Activated naive CD4-positive, alpha-beta T cell treated with Interleukin-2 at 50 U/mL for 16 hours (primary cell): ENCODE data around the gene SMG5.

ENCODE experiments used
- DNase-seq: peaks from one replicate; pipeline ENCODE4 v3.0.0-alpha.2; 2020

Gene SMG5

DNA sequence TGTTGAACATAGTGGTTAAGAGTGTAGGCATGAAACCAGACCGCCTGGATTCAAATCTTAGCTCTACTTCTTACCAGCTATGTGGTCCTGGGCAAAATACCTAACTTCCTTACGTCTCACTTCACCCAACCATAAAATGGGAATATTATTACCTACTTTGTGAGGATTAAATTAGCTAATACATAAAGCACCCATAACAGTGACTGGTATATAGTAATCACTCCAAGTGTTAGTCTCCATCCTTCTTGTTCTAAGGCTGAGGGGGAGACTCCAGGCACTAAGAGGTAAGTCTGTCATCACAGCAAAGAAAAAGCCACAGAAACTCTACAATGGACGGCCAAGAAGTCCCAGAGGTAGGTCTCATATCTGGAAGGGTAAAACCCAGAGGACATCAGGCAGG, 2.8 kb downstream of the SMG5 start:
- DNase-seq: no peak

GRCh38 chr1:156276966-156277381, 5.7 kb downstream of the SMG5 start:
- DNase-seq: no peak

GRCh38 chr1:156276532-156276931, 6.1 kb downstream of the SMG5 start:
- no peak for DNase-seq

GRCh38 chr1:156270314-156270713, 12.3 kb downstream of the SMG5 start:
- no peak for DNase-seq

DNA sequence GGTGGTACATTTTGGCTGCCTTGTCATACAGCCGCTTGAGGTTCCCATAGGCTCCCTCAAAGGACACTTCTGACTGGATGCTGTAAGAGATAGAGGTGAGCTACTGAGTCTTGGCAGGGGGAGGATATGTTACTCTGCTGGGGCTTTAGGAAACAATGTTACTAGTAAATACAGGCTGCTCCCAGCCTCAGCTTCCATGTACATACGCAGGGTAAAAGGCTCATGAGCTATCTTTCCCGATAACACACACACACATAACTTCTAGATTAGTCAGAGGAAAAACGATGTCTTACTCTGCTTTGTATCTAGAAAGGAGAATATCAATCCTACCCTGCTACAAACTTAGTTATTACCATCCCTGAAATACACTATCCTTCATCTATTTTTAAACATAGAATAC, 14.3 kb downstream of the SMG5 start:
- DNase-seq: no peak

GRCh38 chr1:156266051-156266450, 16.6 kb downstream of the SMG5 start:
- DNase-seq: no peak

GRCh38 chr1:156263288-156263655, 19.4 kb downstream of the SMG5 start:
- DNase-seq: no peak

DNA sequence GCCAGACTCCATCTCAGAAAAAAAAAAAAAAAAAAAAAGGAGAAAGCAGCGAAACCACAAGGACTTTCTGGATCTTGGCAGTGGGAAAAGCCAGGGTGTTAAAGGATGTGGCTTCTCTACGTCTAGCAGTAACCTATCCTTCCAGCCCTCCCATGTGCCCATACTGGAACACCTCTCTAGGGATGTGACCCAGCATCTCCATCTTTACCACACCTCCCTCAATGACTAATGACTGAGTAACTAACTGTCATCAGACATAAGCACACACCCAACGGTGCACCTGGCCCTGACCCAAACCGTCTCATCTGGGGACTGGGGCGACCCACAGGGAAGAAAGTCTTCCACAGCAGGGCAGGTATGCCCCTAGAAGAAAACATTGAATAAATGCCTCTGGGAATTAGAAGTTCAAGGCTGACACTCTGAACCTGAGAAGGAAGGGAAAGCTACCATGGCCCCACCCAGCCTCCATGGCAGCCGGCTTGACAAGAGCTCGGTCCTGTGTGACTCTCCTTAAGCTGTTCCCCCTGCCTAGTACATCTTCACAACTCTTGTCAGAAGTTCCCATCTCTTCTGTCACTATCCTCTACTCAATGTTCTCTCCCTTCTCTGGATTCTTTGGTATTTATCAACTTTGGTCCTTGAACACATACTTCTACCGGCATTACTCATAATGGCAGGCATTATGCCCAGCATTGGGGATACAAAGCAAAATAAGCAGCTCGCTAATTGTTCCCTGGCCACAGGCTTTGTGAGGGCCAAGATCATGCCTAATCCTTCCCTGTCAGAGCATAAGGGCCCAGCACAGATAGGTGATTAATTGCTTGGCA, 20.0 kb downstream of the SMG5 start:
- DNase-seq: no peak

- DNase-seq: no peak
These were observed 21.7 kb downstream of the SMG5 start for GRCh38 chr1:156260896-156261295.

GRCh38 chr1:156259805-156260204, 22.8 kb downstream of the SMG5 start:
- DNase-seq: no peak

DNA sequence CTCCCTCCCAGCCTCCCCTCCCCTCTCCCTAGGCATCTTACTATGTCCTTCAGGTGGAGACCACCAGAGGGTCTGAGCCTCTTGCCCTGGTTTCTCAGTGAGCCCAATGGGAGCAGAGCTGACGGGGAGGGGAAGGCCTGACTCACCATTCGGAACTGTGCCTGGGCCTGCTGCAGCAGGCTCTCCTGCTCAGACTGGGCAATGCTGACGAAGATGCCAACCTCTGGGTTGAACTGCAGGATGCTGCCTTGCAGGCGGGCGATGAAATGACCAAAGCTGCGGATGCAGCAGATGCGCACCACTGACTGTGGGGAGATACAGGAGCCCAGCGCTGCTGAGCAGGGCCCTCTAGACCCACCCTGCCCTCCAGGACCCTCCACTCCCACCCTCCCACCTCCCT, 23.8 kb downstream of the SMG5 start:
- DNase-seq: no peak

DNA sequence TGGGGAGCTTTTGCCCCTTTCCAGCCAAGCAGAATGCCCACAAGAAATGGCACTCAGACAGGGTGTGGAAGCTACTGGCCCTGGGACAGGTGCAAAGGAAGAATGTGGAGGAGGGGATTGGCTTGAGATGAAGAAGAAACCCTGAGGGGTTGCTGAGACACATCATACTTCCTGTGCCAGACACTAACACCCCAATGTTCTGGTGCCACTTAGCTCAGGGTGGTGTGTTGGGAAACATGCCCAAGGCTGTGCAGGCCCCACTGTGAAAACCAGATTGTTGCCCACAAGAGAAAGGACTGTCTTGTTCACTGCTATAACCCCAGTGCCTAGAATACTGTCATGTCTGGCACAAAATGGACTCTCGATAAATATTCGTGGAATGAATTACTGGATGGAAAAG, 24.9 kb downstream of the SMG5 start:
- DNase-seq: no peak

GRCh38 chr1:156253634-156254033, 29.0 kb downstream of the SMG5 start:
- no peak for DNase-seq

DNA sequence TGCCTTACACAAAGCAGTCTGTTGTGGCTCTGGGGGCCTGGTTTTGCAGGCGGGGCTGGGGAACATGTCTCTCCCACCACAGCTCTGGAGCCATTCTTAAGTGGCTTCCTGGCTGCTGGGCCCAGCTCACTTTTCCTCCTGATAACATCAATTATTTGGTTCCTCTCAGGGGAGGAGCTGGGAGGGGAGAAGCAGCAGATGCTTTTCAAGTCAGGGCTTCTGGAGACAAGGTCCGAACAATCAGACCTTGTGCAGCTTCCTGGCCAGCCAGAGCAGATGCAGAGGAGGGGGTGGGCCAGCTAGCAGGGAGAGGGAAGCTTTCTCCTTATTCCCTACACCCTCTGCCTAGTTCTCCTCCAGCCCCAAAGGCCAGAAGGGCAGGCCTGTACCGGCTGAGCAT, 31.1 kb downstream of the SMG5 start:
- no peak for DNase-seq

DNA sequence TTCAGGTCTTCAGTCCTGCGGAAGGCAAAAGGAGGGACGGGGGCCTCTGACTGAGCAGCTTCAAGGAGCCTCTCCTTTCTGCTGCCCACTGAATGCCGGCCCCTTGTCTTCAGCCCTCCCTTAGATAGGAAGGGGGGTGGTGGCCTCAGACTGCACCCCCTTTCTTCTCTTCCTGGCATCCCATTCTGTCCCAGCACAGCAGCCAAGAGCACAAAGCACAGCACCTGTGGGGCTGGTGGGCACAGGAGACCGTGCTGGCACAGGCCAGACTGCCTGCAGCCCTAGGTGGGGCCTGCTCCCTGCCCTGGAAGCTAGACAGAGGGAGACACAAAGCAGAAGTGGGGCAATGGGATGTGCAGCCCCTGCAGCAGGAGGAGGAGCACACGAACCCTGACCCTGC, 33.0 kb downstream of the SMG5 start:
- DNase-seq: no peak

DNA sequence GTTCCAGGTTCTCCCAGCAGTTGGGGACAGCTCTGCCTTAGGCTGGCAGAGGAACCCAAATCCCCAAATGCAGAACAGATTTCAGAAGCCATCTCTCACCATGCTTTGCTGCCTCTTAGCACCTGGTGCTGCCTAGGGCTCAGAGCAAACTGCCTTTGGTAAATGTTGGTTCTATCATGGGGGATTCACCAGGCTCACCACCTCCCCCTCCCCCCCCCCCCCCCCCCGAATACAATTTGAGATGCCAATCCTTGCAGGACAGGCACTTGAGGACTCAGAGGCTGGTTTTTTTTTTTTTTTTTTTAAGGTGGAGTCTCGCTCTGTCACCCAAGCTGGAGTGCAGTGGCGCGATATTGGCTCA, 34.3 kb downstream of the SMG5 start:
- DNase-seq: no peak

- DNase-seq: no peak
These were observed 34.9 kb downstream of the SMG5 start, which contains the start of gene PAQR6 for GRCh38 chr1:156247460-156248322. Gene PAQR6 (minus strand): TSS chr1:156248056. CDS start chr1:156246731, 1,325 bp downstream.

GRCh38 chr1:156246781-156247459, 35.7 kb downstream of the SMG5 start:
- DNase-seq: no peak

- no peak for DNase-seq
These were observed 36.3 kb downstream of the SMG5 start for GRCh38 chr1:156246241-156246780.

GRCh38 chr1:156245451-156246232, 37.0 kb downstream of the SMG5 start:
- peak; percentile 45 for DNase-seq

DNA sequence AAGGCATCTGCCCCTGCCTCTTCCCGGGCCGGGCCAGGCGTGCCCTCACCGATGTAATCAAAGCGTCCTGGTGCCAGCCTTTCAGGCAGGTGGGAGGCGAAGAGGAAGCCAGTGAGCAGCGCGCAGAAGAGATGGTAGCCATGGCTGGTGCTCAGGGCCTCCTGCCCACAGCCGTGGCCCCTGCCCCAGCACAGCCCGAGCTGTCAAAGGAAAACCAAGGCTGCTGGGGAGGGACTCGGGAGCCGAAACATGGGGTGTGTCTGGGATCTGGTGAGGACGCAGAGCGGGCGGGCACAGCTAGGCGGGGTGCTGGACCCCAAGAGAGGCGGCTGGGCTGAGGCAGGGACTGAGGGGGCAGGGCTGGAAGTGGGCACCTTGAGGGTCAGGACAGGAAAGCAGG, 37.9 kb downstream of the SMG5 start:
- no peak for DNase-seq

- no peak for DNase-seq
These were observed 38.5 kb downstream of the SMG5 start for GRCh38 chr1:156244126-156244525.
